Measurements from ENCODE around the gene C10orf120. TPM values are rescaled to one million over a fixed set of nuclear protein-coding genes. Genes with fewer than 3 reads are reported as not detected.

The C10orf120 gene
- total and polyA plus RNA-seq, 2 experiments from 2014 or later: not detected

DNA sequence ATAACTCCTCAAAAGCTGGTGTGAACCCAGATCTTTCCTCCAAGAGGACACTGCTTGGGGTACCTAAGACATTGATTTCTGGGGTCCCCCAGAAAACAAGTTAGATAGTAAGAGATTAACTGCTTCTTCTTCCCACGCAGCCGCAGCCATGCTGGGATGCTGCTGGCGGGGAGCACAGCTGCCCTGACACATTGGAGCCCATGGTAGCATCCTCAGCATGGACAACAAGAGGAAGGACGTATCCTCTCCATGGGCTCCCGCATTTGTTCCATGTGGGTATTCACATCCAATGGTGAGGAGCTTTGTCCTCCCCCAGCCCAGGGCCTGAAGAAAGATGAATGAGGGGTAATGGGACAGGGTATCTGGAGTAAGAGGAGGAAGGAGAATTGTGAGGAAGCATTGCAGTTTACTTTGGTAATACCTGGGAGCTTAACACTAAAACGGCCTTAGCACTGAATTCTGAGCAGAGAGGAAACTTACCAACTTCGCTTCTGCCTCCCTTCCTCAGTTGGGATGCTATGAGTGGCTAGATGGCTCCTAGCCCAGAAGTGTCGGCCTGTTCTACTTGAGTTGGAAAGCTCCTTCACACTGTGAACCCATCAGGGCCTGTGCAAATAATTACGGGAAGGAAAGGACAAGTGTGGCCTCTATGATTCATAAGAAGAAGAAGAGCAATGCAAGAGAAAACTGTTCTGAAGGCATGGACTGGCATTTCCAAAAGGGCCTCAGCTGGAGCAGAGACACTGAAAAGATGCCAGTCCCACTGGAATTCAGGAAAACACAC lies 43.9 kb downstream of the C10orf120 start:
- Histone ChIP-seq H3K79me2 (ENCODE audit: insufficient read depth) (no peaks in the 10 kb centered on the region), H3K27me3 (replicated peaks; ENCODE audit: insufficient read depth) (peaks cover 20% of the 10 kb centered on the region), H3K9me3 (ENCODE audit: low read depth) (no peaks in the 10 kb centered on the region), H3K4me1 (ENCODE audit: insufficient read depth) (no peaks in the 10 kb centered on the region), H3K9ac (no peak overlapping the region), H2AFZ (no peak overlapping the region), H3K4me3 (no peak overlapping the region), H3K9me2 (ENCODE audit: insufficient read depth) (no peaks in the 10 kb centered on the region), H3K36me3 (ENCODE audit: low read depth) (no peaks in the 10 kb centered on the region), H3K4me2 (ENCODE audit: unreplicated experiment) (no peak overlapping the region), H3K27ac (no peak overlapping the region), H3F3A (ENCODE audit: insufficient read depth) (no peaks in the 10 kb centered on the region), H4K20me1 (ENCODE audit: insufficient read depth) (no peaks in the 10 kb centered on the region)
- in situ Hi-C loops (cut with MboI): no loop called here
- TF ChIP-seq EZH2phosphoT487 (IDR thresholded peaks at IDR 0.05; ENCODE audit: insufficient read depth, low read depth) (no peak), EZH2 (IDR thresholded peaks at IDR 0.05; ENCODE audit: insufficient read depth, poor library complexity, severe bottlenecking) (no peak)
- no peak for DNase-seq
- 34 to 35% methylated on average over 9 of the region's 9 CpGs for whole genome bisulfite sequencing, 2 experiments (ENCODE audit: low coverage in 1 of 2, low lambda C conversion rate in 2 of 2, missing lambda C conversion rate in 2 of 2)

DNA sequence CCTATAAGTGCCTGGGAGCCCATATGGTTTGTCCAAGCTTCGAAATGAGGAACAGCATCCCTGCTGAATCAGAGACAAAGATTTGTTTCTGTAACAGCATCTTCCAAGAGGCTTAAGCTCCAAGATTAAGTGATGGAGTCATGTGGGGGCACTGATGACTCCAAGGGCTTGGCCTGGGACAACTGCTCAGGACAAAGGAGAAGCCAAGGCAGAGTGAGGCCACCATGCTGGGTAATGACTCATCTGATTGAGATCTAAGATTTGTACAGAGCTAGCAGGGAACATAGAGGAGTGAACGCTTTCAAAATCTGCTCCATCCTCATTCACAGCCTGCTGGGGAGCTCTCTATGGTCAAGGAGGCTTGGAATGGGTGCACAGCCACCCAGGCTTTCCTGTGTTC lies 49.3 kb downstream of the C10orf120 start:
- H3K9ac ChIP-seq: no peak overlapping the region
- in situ Hi-C loops (cut with MboI): no loop called here
- H3K9me2 ChIP-seq (ENCODE audit: insufficient read depth): no peaks in the 10 kb centered on the region
- TF ChIP-seq EZH2phosphoT487 (IDR thresholded peaks at IDR 0.05; ENCODE audit: insufficient read depth, low read depth): no peak
- no peaks in the 10 kb centered on the region for H3F3A ChIP-seq (ENCODE audit: insufficient read depth)
- DNase-seq: no peak
- H3K9me3 ChIP-seq (ENCODE audit: low read depth): no peaks in the 10 kb centered on the region
- no peak overlapping the region for H3K4me3 ChIP-seq
- H3K4me1 ChIP-seq (ENCODE audit: insufficient read depth): no peaks in the 10 kb centered on the region
- H3K36me3 ChIP-seq (ENCODE audit: low read depth): no peaks in the 10 kb centered on the region
- WGBS, 2 experiments (ENCODE audit: low coverage in 1 of 2, low lambda C conversion rate in 2 of 2, missing lambda C conversion rate in 2 of 2): 39 to 40% methylated on average over 2 of the region's 2 CpGs
- H3K27ac ChIP-seq: no peak overlapping the region
- no peaks in the 10 kb centered on the region for H3K79me2 ChIP-seq (ENCODE audit: insufficient read depth)
- H3K4me2 ChIP-seq (ENCODE audit: unreplicated experiment): no peak overlapping the region
- no peak overlapping the region for H2AFZ ChIP-seq
- H4K20me1 ChIP-seq (ENCODE audit: insufficient read depth): no peaks in the 10 kb centered on the region
- peaks cover 20% of the 10 kb centered on the region for H3K27me3 ChIP-seq (replicated peaks; ENCODE audit: insufficient read depth)

- Histone ChIP-seq H3K27me3 (replicated peaks; ENCODE audit: insufficient read depth) (peaks cover 18% of the 10 kb centered on the region), H3K4me2 (ENCODE audit: unreplicated experiment) (no peak overlapping the region), H3K9me3 (ENCODE audit: low read depth) (no peaks in the 10 kb centered on the region), H3K9me2 (ENCODE audit: insufficient read depth) (no peaks in the 10 kb centered on the region), H3K27ac (no peak overlapping the region), H2AFZ (no peak overlapping the region), H4K20me1 (ENCODE audit: insufficient read depth) (no peaks in the 10 kb centered on the region), H3F3A (ENCODE audit: insufficient read depth) (no peaks in the 10 kb centered on the region), H3K36me3 (ENCODE audit: low read depth) (no peaks in the 10 kb centered on the region), H3K4me1 (ENCODE audit: insufficient read depth) (no peaks in the 10 kb centered on the region), H3K9ac (no peak overlapping the region), H3K4me3 (no peak overlapping the region), H3K79me2 (ENCODE audit: insufficient read depth) (no peaks in the 10 kb centered on the region)
- in situ Hi-C loops (cut with MboI): no loop called here
- no peak for DNase-seq
- no peak for TF ChIP-seq EZH2phosphoT487 (IDR thresholded peaks at IDR 0.05; ENCODE audit: insufficient read depth, low read depth)
- WGBS, 2 experiments (ENCODE audit: low coverage in 1 of 2, low lambda C conversion rate in 2 of 2, missing lambda C conversion rate in 2 of 2): 20 to 27% methylated on average over 5 of the region's 5 CpGs
These were observed 49.7 kb downstream of the C10orf120 start for GRCh38 chr10:122649903-122650302.

DNA sequence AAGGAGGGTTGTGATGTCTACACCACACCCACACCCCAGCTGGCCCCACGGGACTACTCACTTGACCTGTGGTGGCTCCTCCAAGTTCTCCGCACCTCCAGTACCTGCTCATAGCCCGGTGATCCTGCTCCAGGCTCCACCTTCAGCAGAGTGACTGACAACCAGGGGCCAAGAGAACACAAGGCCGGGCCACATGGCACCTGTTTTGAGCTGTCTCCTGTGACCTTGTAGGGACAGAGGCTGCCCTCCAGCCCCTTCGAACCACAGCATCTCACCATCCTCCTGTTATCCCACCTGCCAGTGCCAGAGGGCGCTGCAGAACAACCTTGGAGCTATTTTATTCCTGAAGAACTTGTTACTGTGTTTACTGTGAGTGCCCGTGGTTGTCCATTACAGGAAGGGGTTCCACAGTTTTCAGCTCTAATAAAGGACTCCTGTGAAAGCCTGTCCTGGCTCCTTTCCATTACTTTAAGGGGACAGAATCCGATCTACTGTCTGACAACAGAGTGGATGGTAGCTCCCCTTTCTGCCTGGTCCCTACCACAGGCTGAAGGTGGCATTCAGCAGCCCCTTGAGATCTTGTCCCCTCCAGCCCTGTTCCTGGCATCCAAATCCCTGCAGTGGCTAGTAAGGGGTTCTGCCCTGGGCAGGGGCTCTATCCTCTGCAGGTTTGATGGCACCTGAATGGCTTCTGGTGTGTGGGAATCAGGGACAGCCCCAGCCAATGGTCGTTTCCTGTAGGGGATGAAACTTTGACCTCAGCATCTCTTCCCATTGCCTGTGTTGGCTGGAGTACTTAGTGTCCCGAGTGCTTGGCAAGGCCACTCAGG lies 50.8 kb downstream of the C10orf120 start:
- H3K4me1 ChIP-seq (ENCODE audit: insufficient read depth): no peaks in the 10 kb centered on the region
- no peaks in the 10 kb centered on the region for H3K79me2 ChIP-seq (ENCODE audit: insufficient read depth)
- H3K36me3 ChIP-seq (ENCODE audit: low read depth): no peaks in the 10 kb centered on the region
- peaks cover 15% of the 10 kb centered on the region for H3K27me3 ChIP-seq (replicated peaks; ENCODE audit: insufficient read depth)
- TF ChIP-seq EZH2 (IDR thresholded peaks at IDR 0.05; ENCODE audit: insufficient read depth, poor library complexity, severe bottlenecking) (no peak), EZH2phosphoT487 (IDR thresholded peaks at IDR 0.05; ENCODE audit: insufficient read depth, low read depth) (no peak)
- no peak overlapping the region for H3K4me2 ChIP-seq (ENCODE audit: unreplicated experiment)
- no peak overlapping the region for H3K9ac ChIP-seq
- WGBS, 2 experiments (ENCODE audit: low coverage in 1 of 2, low lambda C conversion rate in 2 of 2, missing lambda C conversion rate in 2 of 2): 14% methylated on average over 10 of the region's 10 CpGs
- in situ Hi-C loops (cut with MboI): no loop called here
- no peaks in the 10 kb centered on the region for H3K9me2 ChIP-seq (ENCODE audit: insufficient read depth)
- H3K27ac ChIP-seq: no peak overlapping the region
- no peak overlapping the region for H2AFZ ChIP-seq
- H3K4me3 ChIP-seq: no peak overlapping the region
- no peaks in the 10 kb centered on the region for H3F3A ChIP-seq (ENCODE audit: insufficient read depth)
- H3K9me3 ChIP-seq (ENCODE audit: low read depth): no peaks in the 10 kb centered on the region
- no peaks in the 10 kb centered on the region for H4K20me1 ChIP-seq (ENCODE audit: insufficient read depth)
- DNase-seq: peak; percentile 50

Other genes starting within 250 kb of the C10orf120 start
- not detected in 2 replicates for gene ARMS2, start 245.2 kb downstream of the C10orf120 start, total RNA-seq (2014; rRNA removed; shearing (Covaris generic))
- gene ARMS2, start 245.2 kb downstream of the C10orf120 start, polyA plus RNA-seq (2016; fragmentation: Nextera tagmentation; extraction: Ambion mirVana): not detected in 2 replicates
- gene HTRA1, start 238.3 kb downstream of the C10orf120 start, total RNA-seq (2014; rRNA removed; shearing (Covaris generic)): 395 and 405 TPM in 2 replicates
- gene HTRA1, start 238.3 kb downstream of the C10orf120 start, polyA plus RNA-seq (2016; fragmentation: Nextera tagmentation; extraction: Ambion mirVana): 220 and 303 TPM in 2 replicates
- not detected in 2 replicates for gene DMBT1, start 139.1 kb downstream of the C10orf120 start, total RNA-seq (2014; rRNA removed; shearing (Covaris generic))
- gene DMBT1, start 139.1 kb downstream of the C10orf120 start, polyA plus RNA-seq (2016; fragmentation: Nextera tagmentation; extraction: Ambion mirVana): not detected in 2 replicates
- 0.11 and 0.13 TPM in 2 replicates for gene CUZD1, start 146.0 kb upstream of the C10orf120 start, total RNA-seq (2014; rRNA removed; shearing (Covaris generic))
- gene CUZD1, start 146.0 kb upstream of the C10orf120 start, polyA plus RNA-seq (2016; fragmentation: Nextera tagmentation; extraction: Ambion mirVana): 0.22 and 0.31 TPM in 2 replicates
- 3.3 and 3.8 TPM in 2 replicates for gene FAM24B, start 179.7 kb upstream of the C10orf120 start, total RNA-seq (2014; rRNA removed; shearing (Covaris generic))
- 5.7 and 7.0 TPM in 2 replicates for gene FAM24B, start 179.7 kb upstream of the C10orf120 start, polyA plus RNA-seq (2016; fragmentation: Nextera tagmentation; extraction: Ambion mirVana)
- gene FAM24A, start 210.8 kb upstream of the C10orf120 start, total RNA-seq (2014; rRNA removed; shearing (Covaris generic)): not detected in 2 replicates
- gene FAM24A, start 210.8 kb upstream of the C10orf120 start, polyA plus RNA-seq (2016; fragmentation: Nextera tagmentation; extraction: Ambion mirVana): not detected in 2 replicates